ENCODE data around the gene CHI3L1.

CHI3L1 gene

DNA sequence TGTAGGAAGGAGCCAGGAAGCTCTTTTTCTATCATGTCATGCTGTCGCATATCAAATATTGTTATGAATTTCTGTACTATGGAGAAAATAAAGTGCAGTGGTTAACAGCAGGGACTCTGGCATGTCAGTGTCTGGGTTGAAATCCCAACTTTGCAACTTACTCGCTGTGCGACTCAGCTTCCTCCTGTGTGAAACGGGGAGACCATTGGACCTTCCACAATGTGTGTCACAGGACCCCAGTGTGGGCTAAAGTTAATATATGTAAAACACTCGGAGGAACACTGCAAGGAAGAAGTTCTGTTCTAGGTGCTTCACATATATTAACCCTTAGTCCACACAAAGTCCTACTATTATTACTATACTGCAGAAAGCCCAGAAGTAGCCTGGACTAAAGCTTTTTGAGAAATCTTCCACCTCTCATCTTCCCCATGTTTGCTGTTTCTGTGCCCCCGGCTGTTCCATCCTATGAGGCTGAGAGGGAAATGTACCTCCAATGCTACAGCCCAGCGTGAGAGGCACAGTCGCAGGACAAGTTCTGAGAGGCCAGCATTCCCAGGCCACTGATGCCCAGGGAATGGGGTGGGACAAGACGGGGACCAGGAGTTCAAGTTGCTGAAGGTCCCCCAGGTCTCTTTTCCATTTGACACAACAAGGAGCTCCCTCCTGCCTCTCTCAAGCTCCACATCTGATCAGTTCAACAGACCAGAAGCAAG, 41.0 kb upstream of the CHI3L1 start:
- Histone ChIP-seq H3K4me2 (ENCODE audit: low read length) (no peak overlapping the region), H2AFZ (ENCODE audit: low read depth, low read length) (no peak overlapping the region), H3K9ac (ENCODE audit: low read length) (no peak overlapping the region), H3K27ac (ENCODE audit: low read length) (no peak overlapping the region), H3K36me3 (replicated peaks; ENCODE audit: low read depth, low read length) (no peaks in the 10 kb centered on the region), H4K20me1 (ENCODE audit: insufficient read depth, low read length) (no peaks in the 10 kb centered on the region), H3K27me3 (ENCODE audit: low read depth, low read length) (peaks cover 65% of the 10 kb centered on the region), H3K9me3 (ENCODE audit: insufficient read depth, low read length) (no peaks in the 10 kb centered on the region), H3K79me2 (ENCODE audit: low read length) (no peaks in the 10 kb centered on the region), H3K4me3 (ENCODE audit: low read length) (no peak overlapping the region), H3K4me1 (ENCODE audit: low read length) (no peaks in the 10 kb centered on the region)
- TF ChIP-seq, protein P1, sequence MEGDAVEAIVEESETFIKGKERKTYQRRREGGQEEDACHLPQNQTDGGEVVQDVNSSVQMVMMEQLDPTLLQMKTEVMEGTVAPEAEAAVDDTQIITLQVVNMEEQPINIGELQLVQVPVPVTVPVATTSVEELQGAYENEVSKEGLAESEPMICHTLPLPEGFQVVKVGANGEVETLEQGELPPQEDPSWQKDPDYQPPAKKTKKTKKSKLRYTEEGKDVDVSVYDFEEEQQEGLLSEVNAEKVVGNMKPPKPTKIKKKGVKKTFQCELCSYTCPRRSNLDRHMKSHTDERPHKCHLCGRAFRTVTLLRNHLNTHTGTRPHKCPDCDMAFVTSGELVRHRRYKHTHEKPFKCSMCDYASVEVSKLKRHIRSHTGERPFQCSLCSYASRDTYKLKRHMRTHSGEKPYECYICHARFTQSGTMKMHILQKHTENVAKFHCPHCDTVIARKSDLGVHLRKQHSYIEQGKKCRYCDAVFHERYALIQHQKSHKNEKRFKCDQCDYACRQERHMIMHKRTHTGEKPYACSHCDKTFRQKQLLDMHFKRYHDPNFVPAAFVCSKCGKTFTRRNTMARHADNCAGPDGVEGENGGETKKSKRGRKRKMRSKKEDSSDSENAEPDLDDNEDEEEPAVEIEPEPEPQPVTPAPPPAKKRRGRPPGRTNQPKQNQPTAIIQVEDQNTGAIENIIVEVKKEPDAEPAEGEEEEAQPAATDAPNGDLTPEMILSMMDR (IDR thresholded peaks at IDR 0.05; ENCODE audit: low read depth, low read length) = no peak

GRCh38 chr1:203225071-203225470, 38.6 kb upstream of the CHI3L1 start:
- Histone ChIP-seq H2AFZ (ENCODE audit: low read depth, low read length) (no peak overlapping the region), H3K27ac (ENCODE audit: low read length) (no peak overlapping the region), H3K4me3 (ENCODE audit: low read length) (no peak overlapping the region), H3K4me2 (ENCODE audit: low read length) (no peak overlapping the region), H3K9me3 (ENCODE audit: insufficient read depth, low read length) (no peaks in the 10 kb centered on the region), H3K9ac (ENCODE audit: low read length) (no peak overlapping the region), H3K79me2 (ENCODE audit: low read length) (no peaks in the 10 kb centered on the region), H4K20me1 (ENCODE audit: insufficient read depth, low read length) (no peaks in the 10 kb centered on the region), H3K27me3 (ENCODE audit: low read depth, low read length) (peaks cover 58% of the 10 kb centered on the region), H3K4me1 (ENCODE audit: low read length) (no peaks in the 10 kb centered on the region), H3K36me3 (replicated peaks; ENCODE audit: low read depth, low read length) (no peaks in the 10 kb centered on the region)
- TF ChIP-seq, protein P1 (IDR thresholded peaks at IDR 0.05; ENCODE audit: low read depth, low read length) = no peak
- TF ChIP-seq EZH2phosphoT487 (IDR thresholded peaks at IDR 0.05; ENCODE audit: low read depth) = no peak

DNA sequence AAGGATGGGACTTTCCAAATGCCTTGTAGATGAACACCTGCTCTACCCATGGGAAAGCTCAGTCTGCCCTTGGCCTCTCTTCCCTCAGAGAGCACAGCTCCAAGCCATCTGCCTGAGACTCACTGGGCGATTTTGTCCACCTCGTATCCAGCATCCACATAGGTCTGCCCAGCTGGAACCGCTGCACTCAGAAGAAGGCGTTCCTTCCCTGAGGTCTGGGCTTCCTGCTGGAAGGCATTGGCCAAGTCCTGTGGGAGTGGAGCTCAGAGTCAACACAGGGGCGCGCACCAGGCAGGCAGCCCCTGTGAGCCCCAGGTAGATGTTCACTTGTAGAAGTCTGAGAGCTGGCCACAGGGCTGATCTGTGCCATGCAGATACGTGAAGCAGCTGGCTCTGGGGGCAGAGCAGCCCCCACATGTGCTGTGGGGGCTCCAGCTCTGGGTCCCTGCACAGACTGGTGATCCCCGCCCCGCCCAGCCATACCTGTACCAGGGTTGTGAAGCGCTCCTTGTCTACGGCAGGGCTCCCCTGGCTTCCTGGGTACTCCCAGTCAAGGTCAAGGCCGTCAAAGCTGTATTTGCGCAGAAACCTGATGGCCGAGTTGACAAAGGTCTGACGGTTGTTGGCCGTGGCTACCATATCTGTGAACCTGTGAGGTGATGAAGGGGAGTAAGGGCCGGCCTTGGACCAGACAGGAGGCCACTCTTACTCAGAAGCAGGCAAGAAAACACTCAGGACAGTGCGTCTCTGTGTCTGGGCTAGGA, 36.7 kb upstream of the CHI3L1 start:
- Histone ChIP-seq H3K4me2 (ENCODE audit: low read length) (no peak overlapping the region), H2AFZ (ENCODE audit: low read depth, low read length) (no peak overlapping the region), H3K4me1 (ENCODE audit: low read length) (no peaks in the 10 kb centered on the region), H4K20me1 (ENCODE audit: insufficient read depth, low read length) (no peaks in the 10 kb centered on the region), H3K79me2 (ENCODE audit: low read length) (no peaks in the 10 kb centered on the region), H3K9ac (ENCODE audit: low read length) (no peak overlapping the region), H3K4me3 (ENCODE audit: low read length) (no peak overlapping the region), H3K27me3 (ENCODE audit: low read depth, low read length) (peaks cover 70% of the 10 kb centered on the region), H3K27ac (ENCODE audit: low read length) (no peak overlapping the region), H3K36me3 (replicated peaks; ENCODE audit: low read depth, low read length) (no peaks in the 10 kb centered on the region), H3K9me3 (ENCODE audit: insufficient read depth, low read length) (no peaks in the 10 kb centered on the region)
- TF ChIP-seq, protein P1 (IDR thresholded peaks at IDR 0.05; ENCODE audit: low read depth, low read length) = no peak
- TF ChIP-seq EZH2phosphoT487 (IDR thresholded peaks at IDR 0.05; ENCODE audit: low read depth) = no peak

DNA sequence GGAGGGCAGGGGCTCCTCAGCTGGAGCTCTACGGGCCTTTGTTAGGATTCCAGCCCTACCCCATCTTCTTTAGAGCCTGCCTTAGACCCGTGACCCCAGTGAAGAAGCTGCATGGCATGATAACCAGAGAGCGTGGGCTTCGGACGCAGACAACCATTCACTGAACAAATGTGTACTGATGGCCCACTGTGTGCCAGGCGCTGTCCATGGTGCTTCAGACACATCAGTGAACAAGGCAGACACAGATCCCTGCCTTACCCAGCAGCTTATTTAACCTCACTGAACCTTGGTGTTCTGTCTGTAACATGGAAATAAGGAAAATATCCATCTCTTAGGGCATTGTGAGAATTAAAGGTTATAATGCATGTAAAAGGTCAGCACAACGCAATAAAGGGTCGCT, 33.4 kb upstream of the CHI3L1 start:
- Histone ChIP-seq H3K9me3 (ENCODE audit: insufficient read depth, low read length) (no peaks in the 10 kb centered on the region), H2AFZ (ENCODE audit: low read depth, low read length) (no peak overlapping the region), H3K9ac (ENCODE audit: low read length) (no peak overlapping the region), H3K4me1 (ENCODE audit: low read length) (no peaks in the 10 kb centered on the region), H3K4me3 (ENCODE audit: low read length) (no peak overlapping the region), H3K79me2 (ENCODE audit: low read length) (no peaks in the 10 kb centered on the region), H3K4me2 (ENCODE audit: low read length) (no peak overlapping the region), H3K27me3 (ENCODE audit: low read depth, low read length) (peaks cover 58% of the 10 kb centered on the region), H3K36me3 (replicated peaks; ENCODE audit: low read depth, low read length) (no peaks in the 10 kb centered on the region), H3K27ac (ENCODE audit: low read length) (no peak overlapping the region), H4K20me1 (ENCODE audit: insufficient read depth, low read length) (peaks cover 6% of the 10 kb centered on the region)
- TF ChIP-seq, protein P1 (IDR thresholded peaks at IDR 0.05; ENCODE audit: low read depth, low read length) = no peak
- TF ChIP-seq EZH2phosphoT487 (IDR thresholded peaks at IDR 0.05; ENCODE audit: low read depth) = no peak

All from OCI-LY3 (cell line).